Neural cell (in vitro differentiated cells): ENCODE measurements around the gene PTPRN2. TPM values are rescaled to one million over a fixed set of nuclear protein-coding genes. Genes with fewer than 3 reads are reported as not detected.

Source experiments
- H2AFZ ChIP-seq: fragments of 200-600, 300-800 bp; sonication (generic), shearing (Covaris generic); 2 replicates; pipeline ENCODE4 v1.6.0; 2014; ENCODE audit warnings: low read depth, mild to moderate bottlenecking, antibody characterized with exemption, low read length, moderate library complexity
- H3F3A ChIP-seq: fragments of 200-600 bp; shearing (Covaris generic); 2 replicates; pipeline ENCODE4 v1.6.1; 2016; ENCODE audit warnings: mild to moderate bottlenecking, moderate library complexity, mixed read lengths, antibody characterized with exemption, low read length; ENCODE audit not compliant: insufficient read depth, poor library complexity, severe bottlenecking
- H3K27ac ChIP-seq: fragments of 200-600, 300-800 bp; sonication (generic), shearing (Covaris generic); 2 replicates; pipeline ENCODE4 v1.5.1; 2014; ENCODE audit warnings: mild to moderate bottlenecking, low read length, moderate library complexity
- H3K27me3 ChIP-seq: fragments of 300-800, 200-600 bp; sonication (generic), shearing (Covaris generic); 2 replicates; pipeline ENCODE4 v1.6.0; 2014; ENCODE audit warnings: mild to moderate bottlenecking, low read depth, low read length, moderate library complexity; ENCODE audit not compliant: insufficient read depth
- H3K36me3 ChIP-seq: fragments of 300-800, 200-600 bp; sonication (generic), shearing (Covaris generic); 2 replicates; pipeline ENCODE4 v1.5.1; 2014; ENCODE audit warnings: mild to moderate bottlenecking, antibody characterized with exemption, low read length, moderate library complexity; ENCODE audit not compliant: insufficient read depth
- H3K4me2 ChIP-seq: fragments of 300-800, 200-600 bp; sonication (generic), shearing (Covaris generic); 2 replicates; pipeline ENCODE4 v1.6.0; 2014; ENCODE audit warnings: mild to moderate bottlenecking, low read length
- H3K4me3 ChIP-seq: fragments of 300-800, 200-600 bp; sonication (generic), shearing (Covaris generic); 2 replicates; pipeline ENCODE4 v1.5.1; 2014; ENCODE audit warnings: mild to moderate bottlenecking, low read length, moderate library complexity
- H3K79me2 ChIP-seq: fragments of 200-600 bp; shearing (Covaris generic); replicated peaks from 2 replicates; pipeline ENCODE4 v1.6.0; 2014; ENCODE audit warnings: mild to moderate bottlenecking, low read length, moderate library complexity; ENCODE audit not compliant: insufficient read depth
- H3K9ac ChIP-seq: fragments of 300-800, 200-600 bp; sonication (generic), shearing (Covaris generic); 2 replicates; pipeline ENCODE4 v1.6.1; 2016; ENCODE audit warnings: mild to moderate bottlenecking, low read length, mixed read lengths
- H3K9me2 ChIP-seq: fragments of 200-600 bp; shearing (Covaris generic); 2 replicates; pipeline ENCODE4 v1.6.1; 2016; ENCODE audit warnings: mild to moderate bottlenecking, low read length, mixed read lengths; ENCODE audit not compliant: insufficient read depth
- H3K9me3 ChIP-seq: fragments of 200-600, 300-800 bp; sonication (generic), shearing (Covaris generic); 2 replicates; pipeline ENCODE4 v1.6.1; 2016; ENCODE audit warnings: mild to moderate bottlenecking, mixed run types, low read length, moderate library complexity, mixed read lengths
- H4K20me1 ChIP-seq: fragments of 200-600 bp; shearing (Covaris generic); 2 replicates; pipeline ENCODE4 v1.6.1; 2016; ENCODE audit warnings: mild to moderate bottlenecking, mixed run types; ENCODE audit not compliant: insufficient read depth
- EP300 ChIP-seq: fragments of 450-650 bp; conservative IDR thresholded peaks from 2 replicates; pipeline ENCODE4 v1.6.1; 2014; ENCODE audit warnings: antibody characterized with exemption, mild to moderate bottlenecking, moderate library complexity; ENCODE audit not compliant: poor library complexity, severe bottlenecking
- EZH2 ChIP-seq: fragments of 200-600, 300-800 bp; shearing (Covaris generic), sonication (generic); IDR thresholded peaks from 2 replicates; pipeline ENCODE4 v1.6.1; 2014; ENCODE audit warnings: antibody characterized with exemption, low read length, borderline replicate concordance, mild to moderate bottlenecking; ENCODE audit not compliant: insufficient read depth, poor library complexity, severe bottlenecking
- MXI1 ChIP-seq: fragments of 450-650 bp; conservative IDR thresholded peaks from 2 replicates; pipeline ENCODE4 v1.6.1; 2014; ENCODE audit warnings: antibody characterized with exemption, mild to moderate bottlenecking; ENCODE audit not compliant: poor library complexity, severe bottlenecking
- POLR2AphosphoS5 ChIP-seq: IDR thresholded peaks from 2 replicates; pipeline ENCODE4 v1.6.1; 2012
- RAD21 ChIP-seq: fragments of 450-650 bp; conservative IDR thresholded peaks from 2 replicates; pipeline ENCODE4 v1.6.1; 2014; ENCODE audit warnings: antibody characterized with exemption, mild to moderate bottlenecking, moderate library complexity
- REST ChIP-seq: IDR thresholded peaks from 2 replicates; pipeline ENCODE4 v1.6.1; 2012; ENCODE audit warnings: borderline replicate concordance
- SMC3 ChIP-seq: fragments of 450-650 bp; conservative IDR thresholded peaks from 2 replicates; pipeline ENCODE4 v1.6.1; 2014; ENCODE audit warnings: antibody characterized with exemption, mild to moderate bottlenecking, moderate library complexity; ENCODE audit not compliant: poor library complexity
- TAF1 ChIP-seq: IDR thresholded peaks from 2 replicates; pipeline ENCODE4 v1.6.1; 2012; ENCODE audit warnings: low read depth
- polyA plus RNA-seq: library from polyadenylated mRNA; depleted of rRNA; stranded (reverse); fragments of >200 nt; gene quantifications from 2 replicates; pipeline ENCODE4 v1.2.3, GENCODE V29; 2014
- TF ChIP-seq, protein P1 (sequence below): fragments of 450-650 bp; IDR thresholded peaks from 2 replicates; pipeline ENCODE4 v1.5.1; 2014; ENCODE audit warnings: antibody characterized with exemption, mild to moderate bottlenecking, moderate library complexity; ENCODE audit not compliant: poor library complexity, severe bottlenecking

The PTPRN2 gene
- polyA plus RNA-seq, 1 donor from 2014 or later = 31.0 TPM

DNA sequence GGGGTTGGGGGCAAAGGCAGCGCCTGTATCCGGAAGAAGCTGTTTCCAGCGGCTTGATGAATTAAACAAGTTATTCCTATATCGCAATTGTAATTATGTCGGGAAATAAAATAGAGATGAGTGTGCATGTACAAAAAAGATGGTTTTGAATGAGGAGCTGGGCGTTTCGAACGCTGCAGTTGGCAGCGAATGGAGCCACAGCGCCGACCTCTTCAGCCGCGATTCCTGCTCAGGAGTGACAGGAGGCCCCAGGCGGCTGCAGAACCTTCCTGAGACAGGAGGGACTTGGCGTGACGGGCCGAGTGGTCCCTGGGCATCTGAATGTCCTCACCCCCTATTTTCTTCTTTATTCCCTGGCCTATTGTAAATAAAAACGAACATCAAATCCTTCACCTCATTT lies 1065.9 kb downstream of the PTPRN2 start:
- H3K9me3 ChIP-seq = no peaks in the 10 kb centered on the region
- no peak overlapping the region for H3K4me2 ChIP-seq
- H3F3A ChIP-seq = no peaks in the 10 kb centered on the region
- TF ChIP-seq REST = no peak
- no peak for TF ChIP-seq EP300
- no peak for TF ChIP-seq RAD21
- TF ChIP-seq MXI1 = no peak
- no peak for TF ChIP-seq TAF1
- TF ChIP-seq, protein P1, sequence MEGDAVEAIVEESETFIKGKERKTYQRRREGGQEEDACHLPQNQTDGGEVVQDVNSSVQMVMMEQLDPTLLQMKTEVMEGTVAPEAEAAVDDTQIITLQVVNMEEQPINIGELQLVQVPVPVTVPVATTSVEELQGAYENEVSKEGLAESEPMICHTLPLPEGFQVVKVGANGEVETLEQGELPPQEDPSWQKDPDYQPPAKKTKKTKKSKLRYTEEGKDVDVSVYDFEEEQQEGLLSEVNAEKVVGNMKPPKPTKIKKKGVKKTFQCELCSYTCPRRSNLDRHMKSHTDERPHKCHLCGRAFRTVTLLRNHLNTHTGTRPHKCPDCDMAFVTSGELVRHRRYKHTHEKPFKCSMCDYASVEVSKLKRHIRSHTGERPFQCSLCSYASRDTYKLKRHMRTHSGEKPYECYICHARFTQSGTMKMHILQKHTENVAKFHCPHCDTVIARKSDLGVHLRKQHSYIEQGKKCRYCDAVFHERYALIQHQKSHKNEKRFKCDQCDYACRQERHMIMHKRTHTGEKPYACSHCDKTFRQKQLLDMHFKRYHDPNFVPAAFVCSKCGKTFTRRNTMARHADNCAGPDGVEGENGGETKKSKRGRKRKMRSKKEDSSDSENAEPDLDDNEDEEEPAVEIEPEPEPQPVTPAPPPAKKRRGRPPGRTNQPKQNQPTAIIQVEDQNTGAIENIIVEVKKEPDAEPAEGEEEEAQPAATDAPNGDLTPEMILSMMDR = no peak
- no peak for TF ChIP-seq SMC3
- TF ChIP-seq EZH2 = no peak
- no peak for TF ChIP-seq POLR2AphosphoS5
- H2AFZ ChIP-seq = no peak overlapping the region
- H3K27ac ChIP-seq = no peak overlapping the region
- H3K9me2 ChIP-seq = no peaks in the 10 kb centered on the region
- H3K4me3 ChIP-seq = no peak overlapping the region
- H3K27me3 ChIP-seq = no peaks in the 10 kb centered on the region
- H3K36me3 ChIP-seq = no peaks in the 10 kb centered on the region
- H4K20me1 ChIP-seq = no peaks in the 10 kb centered on the region
- no peak overlapping the region for H3K9ac ChIP-seq
- no peaks in the 10 kb centered on the region for H3K79me2 ChIP-seq

DNA sequence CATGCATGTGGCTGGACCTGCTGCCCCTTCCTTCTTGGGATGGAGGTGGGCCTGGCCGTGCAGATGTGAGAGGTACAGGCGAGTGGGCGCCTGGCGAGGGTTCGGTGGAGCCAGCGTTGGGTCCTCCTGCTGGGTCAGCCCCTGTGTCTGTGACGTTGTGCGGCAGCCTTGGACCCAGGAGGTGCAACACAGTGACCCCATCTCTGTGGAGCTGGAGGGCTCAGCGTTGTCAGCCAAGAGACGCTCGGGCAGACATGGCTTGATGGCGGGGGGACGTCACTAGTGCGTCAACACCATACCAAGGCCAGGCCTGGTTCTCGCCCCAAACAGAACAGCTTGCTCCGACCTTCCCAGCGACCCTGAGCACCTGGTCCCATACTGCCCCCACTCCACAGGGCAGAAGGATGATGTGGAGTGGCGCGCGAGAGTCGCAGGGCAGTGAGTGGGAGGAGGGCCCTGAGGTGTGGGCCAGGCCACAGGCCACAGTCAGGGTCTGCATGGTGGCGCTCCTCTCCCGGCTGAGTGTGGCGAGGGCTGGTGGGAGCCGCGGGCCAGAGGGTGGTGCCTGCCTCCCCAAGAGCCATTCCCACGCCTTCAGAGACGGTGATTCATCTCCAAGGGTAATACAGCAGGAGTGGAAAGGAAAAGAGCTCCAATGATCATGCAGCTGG lies 1066.4 kb downstream of the PTPRN2 start:
- Histone ChIP-seq H2AFZ (no peak overlapping the region), H3F3A (no peaks in the 10 kb centered on the region), H3K4me3 (no peak overlapping the region), H3K9me3 (no peaks in the 10 kb centered on the region), H3K27me3 (no peaks in the 10 kb centered on the region), H3K36me3 (no peaks in the 10 kb centered on the region), H3K9me2 (no peaks in the 10 kb centered on the region), H3K79me2 (no peaks in the 10 kb centered on the region), H3K9ac (no peak overlapping the region), H3K4me2 (no peak overlapping the region), H4K20me1 (no peaks in the 10 kb centered on the region), H3K27ac (no peak overlapping the region)
- no peak for TF ChIP-seq EZH2
- TF ChIP-seq RAD21 = no peak
- TF ChIP-seq MXI1 = no peak
- no peak for TF ChIP-seq TAF1
- no peak for TF ChIP-seq POLR2AphosphoS5
